ENCODE results near the gene AHCTF1.

AHCTF1 gene

GRCh38 chr1:246931549-246932365 is at the start of gene AHCTF1:
TSS of gene AHCTF1 (minus strand) at chr1:246931948. CDS start at chr1:246918370, 13,578 bp downstream.
- DNase-seq = peak; percentile 85 to 93 (median 90)

- no peak for DNase-seq
Measured at GRCh38 chr1:246978785-246979184, 47.0 kb upstream of the AHCTF1 start.

DNA sequence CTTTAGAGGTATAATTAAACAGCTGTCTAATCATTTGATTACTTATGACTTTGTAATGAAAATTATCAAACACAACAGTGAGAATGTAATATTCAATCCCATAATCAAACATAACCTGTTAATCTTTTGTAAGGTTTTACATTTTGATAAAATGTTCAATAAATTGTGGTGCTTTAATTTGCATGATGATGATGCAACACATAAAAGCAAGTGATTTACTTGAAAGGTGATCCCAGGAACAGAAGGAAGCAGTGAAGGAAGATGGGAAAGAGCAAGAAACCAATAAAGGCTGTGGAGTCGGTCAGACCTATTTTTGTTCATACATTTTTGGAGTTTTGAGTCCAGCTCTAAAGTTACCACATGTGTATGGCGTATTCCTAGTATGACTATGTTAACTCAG is 46.5 kb upstream of the AHCTF1 start:
- no peak for DNase-seq

DNA sequence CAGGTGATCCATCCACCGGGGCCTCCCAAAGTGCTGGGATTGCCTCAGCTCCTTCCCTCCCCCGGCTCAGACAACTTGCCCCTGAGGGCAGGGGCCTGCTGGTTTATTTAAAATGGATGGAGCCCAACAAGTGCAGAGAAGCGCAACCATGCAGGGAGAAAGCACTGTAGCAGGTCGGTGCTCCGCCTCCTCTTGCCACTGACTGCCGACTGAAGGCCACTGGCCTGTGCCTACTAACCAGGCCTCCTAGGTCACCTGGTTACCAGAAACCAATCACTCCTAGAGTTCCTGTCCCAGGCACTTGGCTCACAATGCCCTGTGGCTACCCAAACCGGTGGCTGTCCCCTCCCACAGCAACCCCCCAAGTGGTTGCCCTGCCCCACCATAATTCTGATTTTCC is 40.2 kb upstream of the AHCTF1 start:
- no peak for DNase-seq

GRCh38 chr1:246971090-246971721 is 39.5 kb upstream of the AHCTF1 start:
- peak; percentile 1 to 10 (median 2) for DNase-seq

DNA sequence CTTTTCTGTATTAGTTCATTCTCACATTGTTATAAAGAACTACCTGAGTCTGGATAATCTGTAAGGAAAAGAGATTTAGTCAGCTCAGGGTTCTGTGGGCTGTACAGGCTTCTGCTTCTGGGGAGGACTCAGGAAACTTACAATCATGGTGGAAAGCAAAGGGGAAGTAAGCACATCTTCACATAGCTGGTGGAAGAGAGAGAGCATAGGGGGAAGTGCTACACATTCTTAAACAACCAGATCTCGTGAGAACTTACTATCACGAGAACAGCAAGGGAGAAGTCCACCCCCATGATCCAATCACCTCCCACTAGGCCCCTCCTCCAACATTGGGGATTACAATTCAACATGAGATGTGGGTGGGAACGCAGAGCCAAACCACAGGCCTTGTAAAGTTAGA is 37.9 kb upstream of the AHCTF1 start:
- DNase-seq = no peak

DNA sequence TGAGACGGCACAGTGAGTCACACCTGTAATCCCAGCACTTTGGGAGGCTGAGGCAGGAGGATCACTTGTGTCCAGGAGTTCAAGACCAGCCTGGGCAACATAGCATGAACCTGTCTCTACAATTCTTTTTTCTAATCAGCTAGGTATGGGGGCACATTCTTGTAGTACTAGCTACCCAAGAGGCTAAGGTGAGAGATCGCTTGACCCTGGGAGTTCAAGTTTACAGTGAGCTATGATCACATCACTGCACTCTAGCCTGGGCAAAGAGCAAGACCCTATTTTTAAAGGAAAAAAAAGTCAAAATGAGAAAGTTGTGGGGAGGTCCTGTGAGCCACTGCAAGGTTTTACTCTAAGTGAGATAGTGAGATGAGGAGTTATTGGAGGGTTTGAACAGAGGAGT is 34.8 kb upstream of the AHCTF1 start:
- DNase-seq = no peak

DNA sequence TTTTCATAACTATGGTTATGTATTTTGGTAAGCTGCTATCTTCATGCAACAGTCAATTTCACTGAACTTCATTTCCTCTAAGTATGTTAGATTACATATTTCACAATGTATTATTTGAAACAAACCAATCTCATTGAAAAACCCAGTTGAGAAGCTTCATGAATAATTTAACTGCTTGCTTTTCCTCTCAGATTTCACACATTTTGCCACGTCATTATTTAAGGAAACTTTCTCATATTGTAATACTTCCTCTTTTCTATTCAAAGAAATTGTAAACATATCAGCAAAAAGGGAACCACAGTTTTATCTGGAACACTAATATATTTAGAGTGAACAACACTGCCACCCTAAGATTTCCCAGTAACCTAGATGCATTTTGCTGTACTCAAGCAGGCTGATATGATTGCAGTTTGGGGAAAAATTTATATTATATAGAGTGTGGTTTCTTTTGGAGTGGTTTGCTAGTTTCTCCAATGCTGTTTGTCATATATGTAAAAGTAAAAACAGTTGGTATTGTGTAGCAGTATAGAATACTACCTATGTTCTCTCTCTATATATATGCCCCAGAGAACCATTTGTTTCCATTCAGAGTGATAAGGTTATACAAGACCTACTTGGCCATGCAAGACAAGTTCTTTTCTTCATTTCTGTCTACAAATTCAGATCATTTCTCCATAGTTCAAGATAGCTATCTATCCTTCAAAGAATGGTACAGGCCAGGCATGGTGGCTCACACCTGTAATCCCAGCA is 28.4 kb upstream of the AHCTF1 start:
- no peak for DNase-seq

- no peak for DNase-seq
Measured at GRCh38 chr1:246954126-246954525, 22.4 kb upstream of the AHCTF1 start.

DNA sequence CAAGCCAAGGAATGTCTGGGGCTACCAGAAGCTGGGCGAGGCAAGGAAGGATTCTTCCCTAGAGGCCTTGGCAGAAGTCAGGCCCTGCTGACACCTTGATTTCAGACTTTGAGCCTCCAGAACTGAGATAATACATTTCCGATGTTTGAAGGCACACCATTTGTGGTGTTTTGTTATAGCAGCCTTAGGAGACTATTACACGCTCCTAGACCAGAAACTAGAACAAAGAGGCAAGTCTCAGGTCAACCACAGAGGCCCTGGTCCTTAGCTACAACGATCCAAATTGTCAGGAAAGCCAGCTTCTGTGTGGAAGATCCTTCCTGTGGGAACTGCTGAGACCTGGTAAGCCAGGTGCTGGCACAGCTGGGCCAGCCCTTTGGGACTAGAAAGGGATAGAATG is 19.7 kb upstream of the AHCTF1 start:
- no peak for DNase-seq

DNA sequence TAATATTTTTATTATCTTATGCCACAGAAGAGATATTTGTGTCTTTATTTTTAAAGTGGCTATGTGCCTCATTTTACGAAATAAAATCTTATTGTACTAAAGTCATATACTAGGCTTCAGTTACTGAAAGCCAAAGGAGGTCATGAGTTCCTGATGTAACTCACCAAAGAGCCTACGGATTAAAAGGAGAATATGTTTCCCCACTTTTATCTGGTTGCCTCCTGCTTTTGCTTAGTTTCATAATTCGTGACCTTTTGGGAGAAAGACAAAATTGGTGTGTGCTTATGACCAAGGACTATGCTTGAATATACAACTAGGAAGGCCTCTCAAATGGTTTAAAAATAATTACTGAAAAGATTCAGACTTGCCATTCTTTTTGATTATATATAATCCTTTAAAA is 18.2 kb upstream of the AHCTF1 start:
- DNase-seq = no peak

- DNase-seq = no peak
Measured at GRCh38 chr1:246947255-246947654, 15.5 kb upstream of the AHCTF1 start.

- no peak for DNase-seq
Measured at GRCh38 chr1:246946366-246946765, 14.6 kb upstream of the AHCTF1 start.

DNA sequence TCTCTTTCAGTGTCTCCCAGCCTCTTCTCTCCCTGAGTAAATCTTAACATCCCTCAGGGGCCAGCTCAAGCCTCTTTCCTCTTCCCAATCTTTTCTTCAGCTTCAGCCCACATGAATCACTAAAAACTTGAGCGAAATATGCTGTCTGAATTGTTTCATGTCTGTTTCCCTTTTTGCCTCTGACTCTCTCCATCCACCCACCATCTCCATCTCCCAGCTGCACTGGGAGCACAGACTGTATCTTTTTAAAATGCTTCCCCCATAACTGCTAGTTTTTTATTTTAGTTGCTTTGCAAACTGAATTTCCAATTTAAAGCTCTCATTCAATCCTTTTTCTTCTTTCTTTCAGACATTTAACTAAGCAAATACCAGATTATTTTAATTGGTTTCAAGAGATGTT is 3.0 kb upstream of the AHCTF1 start:
- DNase-seq = no peak

GRCh38 chr1:246933893-246934292 is 2.1 kb upstream of the AHCTF1 start:
- DNase-seq = no peak

DNA sequence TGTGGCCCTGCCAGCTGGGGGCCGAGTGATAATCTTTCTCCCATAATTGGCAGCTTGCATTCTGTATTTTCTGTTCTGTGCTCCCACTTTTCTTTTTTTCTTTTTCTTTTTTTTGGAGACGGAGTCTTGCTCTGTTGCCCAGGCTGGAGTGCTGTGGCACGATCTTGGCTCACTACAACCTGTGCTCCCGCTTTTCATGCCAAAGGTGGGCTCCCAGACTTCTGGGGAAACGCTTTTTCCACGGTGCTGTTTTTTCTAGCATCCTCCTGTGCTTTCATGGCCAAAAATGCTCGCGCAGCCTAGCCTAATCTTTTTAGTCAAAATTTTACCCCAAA is 585 bp upstream of the AHCTF1 start:
- DNase-seq = no peak

DNA sequence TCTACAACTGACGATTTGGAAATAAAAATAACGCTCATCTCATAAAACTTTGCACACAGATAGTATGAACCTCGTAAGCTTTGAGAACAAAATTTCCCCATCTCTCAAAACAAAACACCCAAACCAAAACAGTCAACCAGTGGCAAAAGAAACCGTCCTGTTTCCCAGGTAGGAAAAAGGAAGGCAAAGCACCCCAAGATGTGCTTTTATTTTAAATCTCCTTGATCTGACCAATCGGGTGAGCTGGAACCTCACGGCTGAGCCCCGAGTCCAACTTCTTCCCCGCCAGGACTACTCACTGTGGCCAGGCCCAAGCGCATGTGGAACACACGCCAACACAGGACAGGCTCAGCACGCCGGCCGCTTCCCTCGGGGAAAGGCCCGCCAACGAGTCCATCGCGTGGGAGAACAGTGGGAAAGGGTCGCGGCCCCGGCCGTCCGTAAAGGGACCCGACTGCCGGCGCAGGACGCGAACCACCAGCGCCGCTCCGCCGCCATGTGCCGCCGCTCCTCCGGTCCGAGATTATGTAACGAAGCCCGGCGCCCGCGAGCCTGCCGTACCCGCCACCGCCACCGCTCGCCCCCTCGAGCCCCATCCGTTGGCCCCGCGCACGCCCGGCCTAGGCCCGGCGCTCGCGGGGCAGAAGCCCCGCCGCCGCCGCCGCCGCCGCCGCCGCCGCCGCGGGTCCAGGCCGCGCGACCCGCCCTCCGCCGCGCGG is 759 bp downstream of the AHCTF1 start:
- peak; percentile 18 to 47 (median 29) for DNase-seq

DNA sequence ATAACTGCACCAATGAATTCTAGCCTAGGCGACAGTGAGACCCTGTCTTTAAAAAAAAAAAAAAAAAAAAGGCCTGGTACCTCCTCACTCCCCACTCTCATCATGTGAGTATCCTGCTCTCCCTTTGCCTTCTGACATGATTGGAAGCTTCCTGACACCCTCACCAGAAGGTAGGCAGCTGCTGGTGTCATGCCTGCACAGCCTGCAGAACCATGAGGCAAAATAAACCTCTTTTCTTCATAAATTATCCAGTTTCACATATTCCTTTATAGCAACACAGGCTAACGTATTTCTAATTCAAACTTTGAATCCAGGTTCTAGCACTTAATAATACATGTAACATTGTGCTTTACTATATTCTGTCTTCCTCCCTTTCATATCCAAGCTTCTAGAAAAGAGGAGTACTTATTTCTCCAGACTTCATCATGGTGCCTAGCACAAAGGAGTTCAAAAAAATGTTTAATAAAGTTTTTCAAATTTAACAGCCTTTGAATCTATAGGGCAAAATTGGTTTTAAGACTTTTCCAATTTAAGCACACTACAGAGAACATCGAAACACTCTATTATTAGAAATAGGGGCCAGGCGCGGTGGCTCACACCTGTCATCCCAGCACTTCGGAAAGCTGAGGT is 5.6 kb downstream of the AHCTF1 start:
- DNase-seq = no peak

DNA sequence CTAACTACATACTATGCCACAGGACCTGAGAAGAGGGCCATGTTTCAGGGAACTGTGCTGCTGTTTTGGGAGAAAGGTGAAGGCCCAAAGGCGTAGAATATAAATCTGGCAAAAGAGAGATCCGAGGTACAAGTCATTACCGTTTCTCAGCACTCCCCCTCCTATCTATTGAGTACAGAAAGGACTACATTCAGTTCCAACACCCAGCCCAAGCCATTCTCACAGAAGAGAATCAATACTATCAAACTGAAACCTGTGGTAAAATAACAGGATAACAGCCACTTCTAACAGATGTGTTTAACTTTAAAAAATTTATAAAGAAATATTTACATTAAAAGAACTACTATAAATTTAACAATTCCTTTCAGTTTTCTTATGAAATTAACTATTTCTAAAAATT is 7.8 kb downstream of the AHCTF1 start:
- DNase-seq = no peak

DNA sequence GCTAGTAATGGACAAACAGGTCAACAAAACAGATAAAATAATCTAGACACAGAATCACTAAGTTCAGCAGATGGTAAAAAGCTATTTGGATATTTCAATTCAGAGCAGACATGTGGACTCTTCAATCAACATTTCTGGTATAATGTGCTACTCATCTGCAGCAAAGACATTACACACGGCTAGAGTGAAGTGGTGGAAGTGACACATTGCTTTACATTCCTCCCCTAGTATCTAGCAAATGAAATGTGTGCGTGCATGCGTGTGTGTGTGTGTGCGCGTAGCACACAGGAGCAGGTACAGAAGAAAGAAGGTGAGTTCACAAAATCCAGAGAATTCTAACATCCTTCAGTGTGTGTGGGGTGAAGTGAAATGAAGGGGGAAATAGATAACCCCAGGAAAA is 8.3 kb downstream of the AHCTF1 start:
- DNase-seq = no peak

GRCh38 chr1:246921481-246921880 is 10.3 kb downstream of the AHCTF1 start:
- no peak for DNase-seq

GRCh38 chr1:246919902-246920301 is 11.8 kb downstream of the AHCTF1 start:
- no peak for DNase-seq
